ENCODE measurements around the gene ABCF1. TPM values are rescaled to one million over a fixed set of nuclear protein-coding genes. Genes with fewer than 3 reads are reported as not detected.
A peak's percentile ranks its signal among the peaks of the same experiment; 100 is the strongest.

The ABCF1 gene
- total RNA-seq, 4 donors from 2014 or later: 31.4 to 64.5 (median 36.9) TPM

DNA sequence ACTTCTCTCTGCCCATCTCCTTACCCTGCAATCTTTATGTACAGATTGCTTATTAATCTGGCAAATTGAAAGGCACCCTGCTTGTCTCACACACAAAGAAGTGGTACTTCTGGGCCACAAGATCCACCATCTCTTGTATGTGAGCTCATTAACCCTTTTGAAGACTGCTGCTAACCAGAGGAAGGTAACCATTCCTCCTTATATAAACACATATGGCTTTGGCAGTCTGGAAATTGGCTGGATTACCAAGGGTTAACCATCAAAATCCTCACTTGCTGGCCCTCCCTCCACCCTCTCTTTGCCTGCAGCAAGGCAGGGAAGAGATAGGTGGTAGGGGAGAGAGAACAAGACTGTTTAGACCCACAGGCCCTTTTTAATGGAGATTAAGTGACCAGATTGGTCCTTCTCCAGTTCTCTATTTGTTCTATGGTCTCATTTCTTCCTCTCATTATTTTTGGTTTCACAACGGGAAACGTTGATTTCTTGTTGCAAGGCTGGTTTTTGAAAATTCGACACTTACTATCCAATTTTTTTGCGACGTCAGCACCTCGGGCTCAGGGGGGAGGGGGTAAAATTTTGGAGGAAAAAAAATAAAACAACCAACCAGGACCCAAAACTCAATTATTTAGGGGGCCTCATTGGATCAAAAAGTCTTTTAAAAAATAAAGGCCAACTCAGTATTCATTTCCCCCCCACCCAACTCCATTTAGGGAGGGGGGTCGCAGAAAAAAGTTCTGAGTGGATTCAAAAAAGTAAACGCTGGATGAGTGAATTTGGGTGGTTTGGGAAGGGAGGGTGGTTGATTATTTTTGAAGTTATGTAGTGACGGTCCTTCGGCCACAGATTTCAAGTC is 44.9 kb downstream of the ABCF1 start:
- peak overlapping the region; percentile 94 to 100 (median 97) for H3K27ac ChIP-seq
- DNase-seq (ENCODE audit: low spot score in 2 of 2): peak in 1 of 2 donors; percentile 22
- WGBS, 2 donors: 0 to 1% methylated on average over 10 of the region's 10 CpGs
- H3K36me3 ChIP-seq: peaks cover 8 to 36% (median 20%) of the 10 kb centered on the region in 3 donors
- H3K27me3 ChIP-seq: no peaks in the 10 kb centered on the region
- no peaks in the 10 kb centered on the region for H3K9me3 ChIP-seq
- TF ChIP-seq EP300 (IDR thresholded peaks at IDR 0.05) (no peak), POLR2A (IDR thresholded peaks at IDR 0.05) (no peak)
- TF ChIP-seq, protein P1, sequence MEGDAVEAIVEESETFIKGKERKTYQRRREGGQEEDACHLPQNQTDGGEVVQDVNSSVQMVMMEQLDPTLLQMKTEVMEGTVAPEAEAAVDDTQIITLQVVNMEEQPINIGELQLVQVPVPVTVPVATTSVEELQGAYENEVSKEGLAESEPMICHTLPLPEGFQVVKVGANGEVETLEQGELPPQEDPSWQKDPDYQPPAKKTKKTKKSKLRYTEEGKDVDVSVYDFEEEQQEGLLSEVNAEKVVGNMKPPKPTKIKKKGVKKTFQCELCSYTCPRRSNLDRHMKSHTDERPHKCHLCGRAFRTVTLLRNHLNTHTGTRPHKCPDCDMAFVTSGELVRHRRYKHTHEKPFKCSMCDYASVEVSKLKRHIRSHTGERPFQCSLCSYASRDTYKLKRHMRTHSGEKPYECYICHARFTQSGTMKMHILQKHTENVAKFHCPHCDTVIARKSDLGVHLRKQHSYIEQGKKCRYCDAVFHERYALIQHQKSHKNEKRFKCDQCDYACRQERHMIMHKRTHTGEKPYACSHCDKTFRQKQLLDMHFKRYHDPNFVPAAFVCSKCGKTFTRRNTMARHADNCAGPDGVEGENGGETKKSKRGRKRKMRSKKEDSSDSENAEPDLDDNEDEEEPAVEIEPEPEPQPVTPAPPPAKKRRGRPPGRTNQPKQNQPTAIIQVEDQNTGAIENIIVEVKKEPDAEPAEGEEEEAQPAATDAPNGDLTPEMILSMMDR (IDR thresholded peaks at IDR 0.05): no peak
- H3K4me1 ChIP-seq: peaks cover 0 to 52% (median 40%) of the 10 kb centered on the region in 4 donors
- H3K4me3 ChIP-seq: peak overlapping the region; percentile 66 to 95 (median 90)

DNA sequence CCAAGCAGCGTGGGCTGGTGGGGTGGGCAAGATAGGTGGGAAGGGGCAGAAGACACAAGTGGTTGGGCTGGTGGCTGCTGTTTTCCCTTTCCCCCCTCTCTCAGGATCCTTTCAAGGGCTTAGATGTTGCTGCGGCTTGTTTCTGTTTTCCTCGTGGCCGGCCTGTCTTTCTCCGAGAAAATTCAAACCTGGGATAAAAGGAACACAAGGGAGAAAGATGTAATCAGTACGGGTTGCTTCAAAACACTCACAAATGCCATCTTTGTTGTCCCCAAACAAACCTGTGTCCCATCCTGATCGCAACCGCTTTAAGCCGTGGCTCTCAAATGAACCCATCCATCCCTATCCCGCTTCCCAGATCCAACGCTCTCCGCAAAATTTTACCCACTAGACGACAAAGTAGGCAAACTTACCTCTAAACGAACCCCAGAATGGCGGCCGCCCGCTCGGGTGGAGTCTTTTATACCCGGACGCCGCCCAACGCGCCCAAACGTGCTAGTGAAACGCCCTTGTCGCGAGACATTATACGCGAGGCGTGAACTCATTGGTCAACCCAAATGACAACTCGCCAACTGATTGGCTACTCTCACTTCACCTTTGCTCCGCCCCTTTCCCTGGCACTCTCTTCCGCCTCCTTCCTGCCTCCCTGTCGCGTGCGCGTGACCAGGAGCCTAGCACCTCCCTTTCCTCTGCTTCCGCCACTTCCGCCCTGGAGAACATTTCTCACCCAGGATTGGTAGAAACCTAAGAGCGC is 45.7 kb downstream of the ABCF1 start, which contains the start of gene PPP1R10:
TSS of gene PPP1R10 (minus strand) at position 433 of the 754 bp plus-strand sequence. CDS start 7,299 bp downstream, outside the sequence.
- peak within 1 kb of the TSS; percentile 94 to 100 (median 97) for H3K27ac ChIP-seq
- H3K4me1 ChIP-seq: peaks cover 0 to 48% (median 33%) of the 10 kb centered on the region in 4 donors
- DNase-seq (ENCODE audit: low spot score in 2 of 2): peak; percentile 97 to 99
- H3K4me3 ChIP-seq: peak within 1 kb of the TSS; percentile 66 to 95 (median 90)
- 0 to 1% methylated on average over 40 of the region's 40 CpGs for WGBS, 2 donors
- TF ChIP-seq, protein P1 (IDR thresholded peaks at IDR 0.05): peak in 1 of 5 experiments; percentile 18
- TF ChIP-seq POLR2A (IDR thresholded peaks at IDR 0.05) (peak; percentile 100), EP300 (IDR thresholded peaks at IDR 0.05) (peak in 1 of 2 donors; percentile 100)
- H3K9me3 ChIP-seq: no peaks in the 10 kb centered on the region
- H3K27me3 ChIP-seq: no peaks in the 10 kb centered on the region
- peaks cover 8 to 44% (median 20%) of the 10 kb centered on the region in 3 donors for H3K36me3 ChIP-seq

DNA sequence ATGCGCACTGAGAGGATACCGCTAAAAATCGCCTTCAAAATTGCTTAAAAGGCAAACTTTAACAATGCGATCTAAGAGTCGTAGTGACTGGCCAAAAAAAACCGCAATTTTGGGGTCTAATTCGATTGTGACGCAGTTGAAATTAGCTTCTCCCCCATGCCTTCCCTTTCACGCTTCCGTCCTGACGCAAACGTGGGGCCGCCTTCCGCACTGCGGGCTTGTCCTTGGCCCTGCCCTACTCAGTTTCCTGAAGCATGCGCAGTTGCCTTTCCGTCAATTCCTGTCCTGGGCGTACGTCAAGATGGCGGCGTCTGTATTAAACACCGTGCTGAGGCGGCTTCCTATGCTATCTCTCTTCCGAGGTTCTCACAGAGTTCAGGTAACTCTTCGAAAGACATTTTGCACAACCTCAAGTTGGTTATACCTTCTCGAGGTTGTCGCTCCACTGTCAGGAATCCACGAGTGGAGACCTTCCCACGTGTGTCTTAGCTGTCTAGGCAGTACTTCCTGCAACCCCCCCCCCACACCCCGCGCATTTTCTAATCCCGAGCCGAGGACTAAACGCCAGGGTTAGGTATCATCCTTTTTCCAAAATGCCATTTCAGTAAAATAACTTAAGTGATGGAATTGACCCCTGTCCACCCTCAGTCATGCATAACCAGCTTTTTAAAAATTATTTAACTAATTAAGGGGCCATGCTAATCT is 46.5 kb downstream of the ABCF1 start, which contains the start of gene MRPS18B:
TSS of gene MRPS18B (plus strand) at position 276 of the 705 bp plus-strand sequence. CDS start at position 302, 26 bp downstream.
- Histone ChIP-seq H3K27me3 (no peaks in the 10 kb centered on the region), H3K9me3 (no peaks in the 10 kb centered on the region), H3K4me3 (peak within 1 kb of the TSS; percentile 66 to 95 (median 90)), H3K27ac (peak within 1 kb of the TSS; percentile 94 to 100 (median 97)), H3K4me1 (peaks cover 0 to 40% (median 27%) of the 10 kb centered on the region in 4 donors), H3K36me3 (peaks cover 8 to 51% (median 23%) of the 10 kb centered on the region in 3 donors)
- TF ChIP-seq POLR2A (IDR thresholded peaks at IDR 0.05) (peak; percentile 77 to 84), EP300 (IDR thresholded peaks at IDR 0.05) (peak; percentile 92 to 95)
- TF ChIP-seq, protein P1 (IDR thresholded peaks at IDR 0.05): peak in 1 of 5 experiments; percentile 8
- DNase-seq (ENCODE audit: low spot score in 2 of 2): peak; percentile 95 to 97
- 0% methylated on average over 34 of the region's 34 CpGs for WGBS, 2 donors

DNA sequence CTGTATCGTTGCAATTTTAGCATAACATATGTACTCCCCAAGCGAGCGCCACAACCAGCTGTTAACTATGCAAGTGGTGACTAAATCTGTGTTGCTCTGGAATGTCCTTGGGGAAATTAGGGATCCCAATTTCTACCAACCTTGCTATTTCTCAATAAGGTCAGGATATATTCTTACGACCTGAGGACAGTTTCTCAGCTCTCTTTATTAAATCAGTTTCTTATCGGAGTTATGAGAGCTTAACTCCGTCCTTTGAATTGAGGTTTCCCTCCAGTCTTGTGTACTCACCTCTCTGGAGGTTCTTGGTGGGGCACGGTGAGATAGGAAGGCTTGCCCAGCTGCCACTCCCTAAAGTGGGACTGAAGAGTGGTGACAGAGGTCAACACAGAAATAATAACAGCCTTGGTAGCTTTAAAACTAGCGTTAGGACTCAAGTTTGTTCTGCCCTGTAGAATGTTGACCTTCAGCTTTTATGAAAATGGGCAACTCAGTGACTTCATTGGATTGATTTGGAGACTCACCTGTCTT is 47.1 kb downstream of the ABCF1 start:
- H3K4me3 ChIP-seq: peak overlapping the region; percentile 57 to 94 (median 72)
- 21 to 22% methylated on average over 8 of the region's 8 CpGs for WGBS, 2 donors
- no peak for TF ChIP-seq POLR2A (IDR thresholded peaks at IDR 0.05)
- no peak for TF ChIP-seq EP300 (IDR thresholded peaks at IDR 0.05)
- TF ChIP-seq, protein P1 (IDR thresholded peaks at IDR 0.05): no peak
- no peaks in the 10 kb centered on the region for H3K9me3 ChIP-seq
- H3K27ac ChIP-seq: peak overlapping the region; percentile 91 to 99 (median 94)
- no peak for DNase-seq (ENCODE audit: low spot score in 2 of 2)
- peaks cover 0 to 34% (median 21%) of the 10 kb centered on the region in 4 donors for H3K4me1 ChIP-seq
- no peaks in the 10 kb centered on the region for H3K27me3 ChIP-seq
- peaks cover 8 to 57% (median 29%) of the 10 kb centered on the region in 3 donors for H3K36me3 ChIP-seq

All from tibial nerve (tissue), 4 donors.